OCI-LY7 (cell line): ENCODE results near the gene CHN2. TPM values are rescaled to one million over a fixed set of nuclear protein-coding genes. Genes with fewer than 3 reads are reported as not detected.

Experiments
- BruUV-seq: library from RNA; stranded (reverse); fragments of 400-500 nt; replicated peaks from 2 replicates; lab custom pipeline; 2021; lab: Mats Ljungman, UMichigan
- CTCF ChIA-PET: fragments of 300-600 bp; sonication (Branson Sonifier 250); formaldehyde crosslinking; loops from one replicate; lab custom pipeline; 2022; ENCODE audit warnings: antibody characterized with exemption; ENCODE audit not compliant: unreplicated experiment; lab: Charles Lee
- POLR2A ChIA-PET: fragments of 300-600 bp; sonication (Branson Sonifier 250); formaldehyde crosslinking; loops from one replicate; lab custom pipeline; 2022; ENCODE audit warnings: antibody characterized with exemption; lab: Charles Lee
- DNase-seq: peaks from one replicate; pipeline ENCODE4 v3.0.0-alpha.2; 2015; ENCODE audit warnings: low spot score
- H2AFZ ChIP-seq: fragments of 200-600 bp; sonication (generic), shearing (Covaris generic); 2 replicates; pipeline ENCODE4 v1.6.1; 2014; ENCODE audit warnings: mild to moderate bottlenecking, antibody characterized with exemption, low read length, moderate library complexity
- H3K27ac ChIP-seq: fragments of 200-600 bp; sonication (generic); 2 replicates; pipeline ENCODE4 v1.5.1; 2014; ENCODE audit warnings: mixed run types, low read depth, mild to moderate bottlenecking, moderate library complexity, low read length, inconsistent platforms; ENCODE audit not compliant: poor library complexity, severe bottlenecking
- H3K36me3 ChIP-seq: fragments of 200-600 bp; sonication (generic); 2 replicates; pipeline ENCODE4 v1.6.1; 2014; ENCODE audit warnings: mild to moderate bottlenecking, antibody characterized with exemption, low read length, moderate library complexity, mixed read lengths; ENCODE audit not compliant: insufficient read depth
- H3K4me1 ChIP-seq: fragments of 200-600 bp; sonication (generic); 2 replicates; pipeline ENCODE4 v1.5.1; 2014; ENCODE audit warnings: mild to moderate bottlenecking, low read length; ENCODE audit not compliant: insufficient read depth, poor library complexity, severe bottlenecking
- H3K4me2 ChIP-seq: fragments of 200-600 bp; sonication (generic); 2 replicates; pipeline ENCODE4 v1.6.1; 2014; ENCODE audit warnings: mild to moderate bottlenecking, low read length
- H3K4me3 ChIP-seq: fragments of 200-600 bp; sonication (generic); 2 replicates; pipeline ENCODE4 v1.5.1; 2014; ENCODE audit warnings: mild to moderate bottlenecking, low read depth, low read length; ENCODE audit not compliant: poor library complexity, severe bottlenecking
- H3K79me2 ChIP-seq: fragments of 200-600 bp; sonication (generic); 2 replicates; pipeline ENCODE4 v1.6.1; 2016; ENCODE audit warnings: low read depth, mild to moderate bottlenecking, low read length, moderate library complexity, mixed read lengths; ENCODE audit not compliant: insufficient read depth
- H3K9me2 ChIP-seq: fragments of 200-600 bp; sonication (generic); 2 replicates; pipeline ENCODE4 v1.6.1; 2016; ENCODE audit warnings: mild to moderate bottlenecking, low read length, mixed read lengths; ENCODE audit not compliant: insufficient read depth
- H3K9me3 ChIP-seq: fragments of 200-600 bp; sonication (generic); 2 replicates; pipeline ENCODE4 v1.6.1; 2014; ENCODE audit warnings: mild to moderate bottlenecking, mixed run types, low read length, mixed read lengths
- H4K20me1 ChIP-seq: fragments of 200-600 bp; sonication (generic); 2 replicates; pipeline ENCODE4 v1.6.1; 2014; ENCODE audit warnings: mild to moderate bottlenecking, antibody characterized with exemption, low read length, moderate library complexity, mixed read lengths; ENCODE audit not compliant: insufficient read depth
- EZH2phosphoT487 ChIP-seq: fragments of 200-600 bp; sonication (generic); IDR thresholded peaks from 2 replicates; pipeline ENCODE4 v1.6.1; 2018; ENCODE audit warnings: low read depth, borderline replicate concordance, mild to moderate bottlenecking, mixed run types, antibody characterized with exemption, low read length, moderate library complexity, mixed read lengths
- intact Hi-C: fragments of 100-400 bp; cut with micrococcal nuclease; formaldehyde crosslinking; loops from one replicate; pipeline ENCODE4 v1.10.0; 2022; ENCODE audit not compliant: unreplicated experiment
- total RNA-seq, 2 experiments: library from RNA; depleted of rRNA in 1 of 2; stranded (reverse); fragments of >200 nt in 1 of 2; shearing (Covaris generic) in 1 of 2; gene quantifications; 2 replicates each; pipeline ENCODE4 v1.2.3, GENCODE V29; 2014 to 2022
- TF ChIP-seq, protein P1 (sequence below): fragments of 200-600 bp; sonication (generic); conservative IDR thresholded peaks from 2 replicates; pipeline ENCODE4 v1.5.1; 2014; ENCODE audit warnings: mild to moderate bottlenecking, antibody characterized with exemption, low read length, moderate library complexity, mixed read lengths

The CHN2 gene
- total RNA-seq, 2 experiments from 2014 or later: not detected

DNA sequence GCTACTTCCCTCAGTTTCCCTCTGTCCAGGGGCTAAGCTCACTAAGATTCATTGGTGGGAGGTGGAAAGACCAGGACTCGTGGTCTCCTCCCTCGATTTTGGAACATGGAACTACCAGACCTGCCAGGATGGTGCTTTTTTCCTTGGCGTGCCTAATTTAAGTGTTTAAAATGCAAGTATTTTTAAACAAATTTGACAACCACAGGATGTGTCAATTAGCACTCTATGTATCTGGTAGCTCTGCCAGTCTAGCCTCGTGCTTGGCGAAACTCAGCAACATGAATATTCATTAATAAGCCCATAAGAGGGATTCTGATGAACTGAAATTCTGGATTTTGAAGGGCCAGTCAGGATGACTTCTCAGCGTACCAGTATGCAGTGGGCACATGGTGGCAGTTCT, 224.1 kb downstream of the CHN2 start:
- no peak for DNase-seq
- BruUV-seq: no TSS peak
- POLR2A ChIA-PET: interaction anchor here (1.1 kb wide), 1 partner anchor 14 kb away, joined by 4 read pairs; no protein-coding TSS in a partner anchor
- Histone ChIP-seq H3K27ac (no peak overlapping the region), H3K4me3 (no peak overlapping the region), H3K4me2 (no peak overlapping the region), H3K9me3 (no peaks in the 10 kb centered on the region), H4K20me1 (no peaks in the 10 kb centered on the region), H3K79me2 (no peaks in the 10 kb centered on the region), H3K36me3 (no peaks in the 10 kb centered on the region), H2AFZ (no peak overlapping the region), H3K9me2 (no peaks in the 10 kb centered on the region), H3K4me1 (no peaks in the 10 kb centered on the region)
- CTCF ChIA-PET: interaction anchor here (0.6 kb wide), 1 partner anchor 476 kb away, joined by 3 read pairs; no protein-coding TSS in a partner anchor
- TF ChIP-seq, protein P1, sequence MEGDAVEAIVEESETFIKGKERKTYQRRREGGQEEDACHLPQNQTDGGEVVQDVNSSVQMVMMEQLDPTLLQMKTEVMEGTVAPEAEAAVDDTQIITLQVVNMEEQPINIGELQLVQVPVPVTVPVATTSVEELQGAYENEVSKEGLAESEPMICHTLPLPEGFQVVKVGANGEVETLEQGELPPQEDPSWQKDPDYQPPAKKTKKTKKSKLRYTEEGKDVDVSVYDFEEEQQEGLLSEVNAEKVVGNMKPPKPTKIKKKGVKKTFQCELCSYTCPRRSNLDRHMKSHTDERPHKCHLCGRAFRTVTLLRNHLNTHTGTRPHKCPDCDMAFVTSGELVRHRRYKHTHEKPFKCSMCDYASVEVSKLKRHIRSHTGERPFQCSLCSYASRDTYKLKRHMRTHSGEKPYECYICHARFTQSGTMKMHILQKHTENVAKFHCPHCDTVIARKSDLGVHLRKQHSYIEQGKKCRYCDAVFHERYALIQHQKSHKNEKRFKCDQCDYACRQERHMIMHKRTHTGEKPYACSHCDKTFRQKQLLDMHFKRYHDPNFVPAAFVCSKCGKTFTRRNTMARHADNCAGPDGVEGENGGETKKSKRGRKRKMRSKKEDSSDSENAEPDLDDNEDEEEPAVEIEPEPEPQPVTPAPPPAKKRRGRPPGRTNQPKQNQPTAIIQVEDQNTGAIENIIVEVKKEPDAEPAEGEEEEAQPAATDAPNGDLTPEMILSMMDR: no peak
- TF ChIP-seq EZH2phosphoT487: no peak
- intact Hi-C loops: no loop called here

DNA sequence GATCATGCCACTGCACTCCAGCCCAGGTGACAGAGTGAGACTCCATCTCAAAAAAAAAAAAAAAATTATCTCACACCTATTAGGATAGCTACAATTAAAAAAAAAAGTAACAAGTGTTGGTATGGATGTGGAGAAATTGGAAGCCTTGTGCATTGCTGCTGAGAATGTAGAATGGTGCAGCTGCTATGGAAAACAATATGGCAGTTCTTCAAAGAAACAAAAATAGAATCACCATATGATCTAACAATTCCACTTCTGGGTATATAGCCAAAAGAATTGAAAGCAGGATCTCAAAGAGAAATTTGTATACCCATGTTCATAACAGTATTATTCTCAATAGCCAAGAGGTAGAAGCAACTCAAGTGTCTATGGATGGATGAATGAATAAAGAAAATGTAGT, 225.4 kb downstream of the CHN2 start:
- no peaks in the 10 kb centered on the region for H3K36me3 ChIP-seq
- no peak overlapping the region for H3K4me2 ChIP-seq
- DNase-seq: no peak
- H4K20me1 ChIP-seq: no peaks in the 10 kb centered on the region
- TF ChIP-seq, protein P1: no peak
- no peak for TF ChIP-seq EZH2phosphoT487
- no peaks in the 10 kb centered on the region for H3K4me1 ChIP-seq
- no TSS peak for BruUV-seq
- intact Hi-C loops: no loop called here
- H2AFZ ChIP-seq: no peak overlapping the region
- no peaks in the 10 kb centered on the region for H3K9me3 ChIP-seq
- POLR2A ChIA-PET: no interaction called here
- H3K27ac ChIP-seq: no peak overlapping the region
- no peaks in the 10 kb centered on the region for H3K9me2 ChIP-seq
- no peaks in the 10 kb centered on the region for H3K79me2 ChIP-seq
- H3K4me3 ChIP-seq: no peak overlapping the region
- CTCF ChIA-PET: no interaction called here

DNA sequence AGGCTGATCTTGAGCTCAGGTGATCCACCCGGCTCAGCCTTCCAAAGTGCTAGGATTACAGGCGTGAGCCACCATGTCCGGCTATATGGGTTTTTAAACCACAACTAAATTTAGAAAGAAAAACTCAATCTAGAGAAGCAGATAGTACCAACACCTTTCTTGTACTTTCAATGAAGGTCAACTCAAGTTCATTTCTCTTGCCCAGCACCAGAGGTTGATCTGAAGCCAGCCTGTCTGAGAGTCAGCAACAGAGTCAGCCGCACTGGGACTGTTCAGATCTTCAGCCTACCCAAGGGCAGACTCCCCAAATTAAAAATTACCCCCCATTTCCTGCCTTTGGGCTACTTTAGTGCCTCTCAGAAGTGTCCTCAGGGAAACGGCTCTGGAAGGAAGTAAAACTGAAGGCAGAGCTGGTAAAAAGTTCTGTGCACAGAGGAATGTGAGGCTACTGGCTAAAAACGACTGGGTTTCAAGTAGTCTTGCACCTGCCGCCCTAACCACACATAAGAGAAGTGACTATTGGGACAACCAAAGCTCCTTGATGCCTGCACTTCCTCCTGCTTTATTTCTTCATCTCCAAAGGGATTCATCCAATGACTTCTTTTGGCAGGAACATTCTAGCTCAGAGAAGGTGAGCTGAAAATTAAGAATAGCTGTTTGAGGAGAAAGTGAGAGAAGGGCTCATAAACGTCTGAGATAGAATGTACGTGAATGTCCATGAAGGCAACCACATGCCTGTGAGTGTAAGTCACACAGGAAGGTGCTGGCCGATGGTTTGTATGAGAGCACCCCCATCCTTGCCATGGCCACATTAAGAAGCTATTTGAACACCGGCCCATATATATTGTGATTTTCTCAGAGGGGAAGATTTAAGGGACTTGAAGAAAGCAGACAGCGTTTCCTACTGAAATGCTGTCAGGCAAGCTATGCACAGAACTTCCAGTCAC, 226.7 kb downstream of the CHN2 start:
- H4K20me1 ChIP-seq: no peaks in the 10 kb centered on the region
- ChIA-PET CTCF (no interaction called here), POLR2A (interaction anchor here (0.6 to 1.4 kb wide), 2 partner anchors 10 to 989 kb away, joined by 4 read pairs; no protein-coding TSS in a partner anchor)
- no peak overlapping the region for H3K27ac ChIP-seq
- BruUV-seq: no TSS peak
- no peaks in the 10 kb centered on the region for H3K9me3 ChIP-seq
- no peaks in the 10 kb centered on the region for H3K9me2 ChIP-seq
- no peaks in the 10 kb centered on the region for H3K79me2 ChIP-seq
- H2AFZ ChIP-seq: no peak overlapping the region
- H3K36me3 ChIP-seq: no peaks in the 10 kb centered on the region
- no peaks in the 10 kb centered on the region for H3K4me1 ChIP-seq
- H3K4me2 ChIP-seq: no peak overlapping the region
- no peak for DNase-seq
- H3K4me3 ChIP-seq: no peak overlapping the region
- intact Hi-C loops: no loop called here
- TF ChIP-seq, protein P1: no peak
- no peak for TF ChIP-seq EZH2phosphoT487
